Central memory CD8-positive, alpha-beta T cell (primary cell): ENCODE data around the gene RAB40A.
"Not testable (repeated sequence)": the region's sequence is repeated elsewhere in the genome, so short reads cannot be mapped to it uniquely, and the experiment has no call there.

Experiments
- ATAC-seq: fragments of 150-1000 bp; cut with Tn5 transposase; replicated peaks from 2 replicates; pipeline ENCODE4 v1.10.0; 2022; ENCODE audit warnings: mild to moderate bottlenecking, moderate FRiP score, moderate number of reproducible peaks; ENCODE audit not compliant: poor library complexity, severe bottlenecking; ENCODE audit errors: extremely low read depth
- DNase-seq, 2 donors: peaks; one replicate each; pipeline ENCODE4 v3.0.0; 2021; ENCODE audit warnings: low spot score in 2 of 2
- H3K27ac Mint-ChIP-seq: one replicate; pipeline ENCODE4 v1.8.0; 2022; ENCODE audit warnings: low read depth, mild to moderate bottlenecking, moderate library complexity, mixed read lengths
- H3K27me3 Mint-ChIP-seq: one replicate; pipeline ENCODE4 v1.8.0; 2022; ENCODE audit warnings: mixed read lengths
- H3K36me3 Mint-ChIP-seq: one replicate; pipeline ENCODE4 v1.8.0; 2022; ENCODE audit warnings: mild to moderate bottlenecking, moderate library complexity, mixed read lengths; ENCODE audit not compliant: insufficient read depth
- H3K4me1 Mint-ChIP-seq: one replicate; pipeline ENCODE4 v1.8.0; 2022; ENCODE audit warnings: mixed read lengths
- H3K4me3 Mint-ChIP-seq: one replicate; pipeline ENCODE4 v1.8.0; 2022; ENCODE audit warnings: mild to moderate bottlenecking, moderate library complexity, mixed read lengths
- H3K9me3 Mint-ChIP-seq: one replicate; pipeline ENCODE4 v1.8.0; 2022; ENCODE audit warnings: mixed read lengths

RAB40A gene

GRCh38 chrX:103480526-103480925 lies 38.8 kb downstream of the RAB40A start:
- H3K27ac Mint-ChIP-seq = no peak overlapping the region
- DNase-seq (no peak), ATAC-seq (no peak)
- no peaks in the 10 kb centered on the region for H3K36me3 Mint-ChIP-seq
- H3K4me3 Mint-ChIP-seq = no peak overlapping the region
- H3K27me3 Mint-ChIP-seq = no peaks in the 10 kb centered on the region
- no peaks in the 10 kb centered on the region for H3K9me3 Mint-ChIP-seq
- H3K4me1 Mint-ChIP-seq = no peaks in the 10 kb centered on the region

GRCh38 chrX:103477496-103477895 lies 41.8 kb downstream of the RAB40A start:
- no peaks in the 10 kb centered on the region for H3K4me1 Mint-ChIP-seq
- H3K9me3 Mint-ChIP-seq = no peaks in the 10 kb centered on the region
- no peak for DNase-seq
- H3K27me3 Mint-ChIP-seq = no peaks in the 10 kb centered on the region
- no peaks in the 10 kb centered on the region for H3K36me3 Mint-ChIP-seq
- ATAC-seq = no peak
- H3K27ac Mint-ChIP-seq = no peak overlapping the region
- H3K4me3 Mint-ChIP-seq = no peak overlapping the region

DNA sequence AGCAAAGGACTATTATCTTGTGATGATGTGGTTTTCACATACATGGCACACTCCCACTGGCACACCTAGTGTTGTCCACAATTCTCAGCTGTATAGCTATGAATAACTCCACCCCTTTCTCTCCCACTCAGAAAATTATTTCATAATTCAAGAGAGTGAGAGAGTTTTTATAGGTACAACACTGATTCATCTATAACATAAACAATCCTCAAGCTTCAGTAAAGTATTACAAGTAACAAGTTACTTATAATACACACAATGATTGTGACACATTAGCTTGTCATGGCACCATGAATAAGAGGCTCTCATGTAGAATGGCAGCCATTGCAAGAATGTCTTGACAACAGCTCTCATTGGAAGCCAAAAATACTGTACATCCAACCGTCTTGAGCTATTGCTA lies 43.9 kb downstream of the RAB40A start:
- Mint-ChIP-seq H3K4me3 (no peak overlapping the region), H3K27ac (no peak overlapping the region), H3K9me3 (no peaks in the 10 kb centered on the region), H3K4me1 (no peaks in the 10 kb centered on the region), H3K27me3 (no peaks in the 10 kb centered on the region), H3K36me3 (no peaks in the 10 kb centered on the region)
- no peak for ATAC-seq
- no peak for DNase-seq

GRCh38 chrX:103469977-103470376 lies 49.3 kb downstream of the RAB40A start:
- H3K36me3 Mint-ChIP-seq, DNase-seq, H3K27ac Mint-ChIP-seq, H3K9me3 Mint-ChIP-seq, ATAC-seq, H3K4me3 Mint-ChIP-seq, H3K27me3 Mint-ChIP-seq, H3K4me1 Mint-ChIP-seq: not testable (repeated sequence)

DNA sequence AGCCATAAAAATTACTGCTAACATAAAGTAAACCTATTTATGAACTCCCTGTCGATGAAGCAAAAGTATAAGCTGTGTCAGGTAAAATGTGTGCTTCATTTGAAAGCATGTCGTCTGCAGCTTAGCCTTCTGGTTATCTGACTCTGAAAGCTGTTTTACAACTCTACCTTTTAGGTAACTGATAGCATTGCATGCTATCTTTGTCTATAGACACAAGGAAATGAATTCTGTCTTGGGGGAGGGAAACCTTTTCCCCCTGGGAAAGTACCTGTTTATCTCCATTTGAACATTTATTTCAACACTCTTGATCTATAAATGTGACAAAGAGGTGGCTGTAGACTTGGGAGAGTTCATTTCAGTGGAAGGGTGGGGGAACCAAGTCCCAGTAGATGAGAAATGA lies 51.4 kb downstream of the RAB40A start:
- no peaks in the 10 kb centered on the region for H3K9me3 Mint-ChIP-seq
- DNase-seq (no peak), ATAC-seq (no peak)
- H3K27me3 Mint-ChIP-seq = peaks cover 17% of the 10 kb centered on the region
- H3K4me3 Mint-ChIP-seq = no peak overlapping the region
- H3K27ac Mint-ChIP-seq = no peak overlapping the region
- H3K36me3 Mint-ChIP-seq = peaks cover 2% of the 10 kb centered on the region
- peaks cover 5% of the 10 kb centered on the region for H3K4me1 Mint-ChIP-seq

- no peak overlapping the region for H3K4me3 Mint-ChIP-seq
- H3K27ac Mint-ChIP-seq = no peak overlapping the region
- peaks cover 5% of the 10 kb centered on the region for H3K4me1 Mint-ChIP-seq
- peaks cover 21% of the 10 kb centered on the region for H3K27me3 Mint-ChIP-seq
- H3K36me3 Mint-ChIP-seq = peaks cover 2% of the 10 kb centered on the region
- ATAC-seq (no peak), DNase-seq (no peak)
- no peaks in the 10 kb centered on the region for H3K9me3 Mint-ChIP-seq
Measured at GRCh38 chrX:103467156-103467555, 52.1 kb downstream of the RAB40A start.

DNA sequence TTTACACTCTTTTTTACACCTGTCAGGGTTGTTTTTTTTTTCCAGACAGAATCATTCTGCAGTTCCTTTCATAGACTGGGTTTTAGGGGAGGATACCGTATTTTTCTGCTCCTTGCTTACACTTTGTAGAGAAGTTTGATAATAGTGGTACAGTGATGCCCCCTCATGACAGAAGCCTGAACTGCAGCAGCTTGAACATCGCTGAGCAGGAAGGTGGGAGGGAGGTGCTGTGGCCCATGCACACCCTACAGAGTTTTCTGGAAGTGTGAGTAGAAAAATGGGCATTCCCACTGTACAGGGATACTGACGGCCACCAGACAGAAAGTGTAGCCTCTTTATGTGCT lies 54.5 kb downstream of the RAB40A start:
- DNase-seq (peak; percentile 58), ATAC-seq (peak; percentile 88)
- Mint-ChIP-seq H3K9me3 (no peaks in the 10 kb centered on the region), H3K27me3 (peaks cover 21% of the 10 kb centered on the region), H3K4me1 (peaks cover 5% of the 10 kb centered on the region), H3K36me3 (peaks cover 2% of the 10 kb centered on the region), H3K4me3 (peak overlapping the region; percentile 92), H3K27ac (peak overlapping the region; percentile 30)

DNA sequence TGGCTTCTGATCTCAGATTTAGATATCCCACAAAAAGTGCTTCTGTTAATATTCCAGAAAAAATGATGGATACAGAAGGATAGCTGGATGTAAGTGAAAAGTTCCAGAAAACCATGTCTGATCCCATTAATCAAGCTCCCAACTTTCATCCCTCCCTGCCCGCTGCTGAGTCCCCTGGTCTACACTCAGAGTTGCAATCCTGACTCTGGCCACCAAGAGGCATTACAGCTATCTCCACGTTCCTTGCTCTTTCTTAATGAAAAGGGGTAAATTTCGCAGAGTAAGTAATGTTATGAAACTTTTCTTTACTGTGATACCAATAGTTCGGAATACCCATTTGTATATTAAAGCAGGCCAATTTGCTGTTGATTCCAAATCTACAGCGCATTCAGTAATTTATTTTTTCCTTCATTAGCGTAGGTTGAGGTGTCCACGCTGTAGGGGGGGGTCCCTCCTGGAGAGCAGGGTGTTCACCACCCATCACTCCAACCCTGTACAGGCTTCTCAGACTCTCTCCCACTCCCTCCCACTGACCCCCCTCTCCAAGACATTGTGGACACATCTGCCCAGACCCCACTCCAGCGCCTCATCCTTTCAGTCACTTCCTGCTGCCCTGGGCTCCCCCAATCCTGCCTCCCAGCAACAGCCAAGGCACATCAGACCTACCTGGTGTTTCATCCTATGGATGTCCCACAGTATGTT lies 55.1 kb downstream of the RAB40A start:
- Mint-ChIP-seq H3K9me3 (no peaks in the 10 kb centered on the region), H3K4me1 (peaks cover 5% of the 10 kb centered on the region), H3K27me3 (peaks cover 21% of the 10 kb centered on the region), H3K4me3 (peak overlapping the region; percentile 92), H3K27ac (peak overlapping the region; percentile 30), H3K36me3 (peaks cover 2% of the 10 kb centered on the region)
- ATAC-seq (peak; percentile 75), DNase-seq (no peak)

- Mint-ChIP-seq H3K27ac (no peak overlapping the region), H3K27me3 (peaks cover 12% of the 10 kb centered on the region), H3K9me3 (no peaks in the 10 kb centered on the region), H3K4me3 (no peak overlapping the region), H3K4me1 (peaks cover 5% of the 10 kb centered on the region), H3K36me3 (peaks cover 2% of the 10 kb centered on the region)
- ATAC-seq = no peak
- DNase-seq = no peak
Measured at GRCh38 chrX:103461156-103461555, 58.1 kb downstream of the RAB40A start.

DNA sequence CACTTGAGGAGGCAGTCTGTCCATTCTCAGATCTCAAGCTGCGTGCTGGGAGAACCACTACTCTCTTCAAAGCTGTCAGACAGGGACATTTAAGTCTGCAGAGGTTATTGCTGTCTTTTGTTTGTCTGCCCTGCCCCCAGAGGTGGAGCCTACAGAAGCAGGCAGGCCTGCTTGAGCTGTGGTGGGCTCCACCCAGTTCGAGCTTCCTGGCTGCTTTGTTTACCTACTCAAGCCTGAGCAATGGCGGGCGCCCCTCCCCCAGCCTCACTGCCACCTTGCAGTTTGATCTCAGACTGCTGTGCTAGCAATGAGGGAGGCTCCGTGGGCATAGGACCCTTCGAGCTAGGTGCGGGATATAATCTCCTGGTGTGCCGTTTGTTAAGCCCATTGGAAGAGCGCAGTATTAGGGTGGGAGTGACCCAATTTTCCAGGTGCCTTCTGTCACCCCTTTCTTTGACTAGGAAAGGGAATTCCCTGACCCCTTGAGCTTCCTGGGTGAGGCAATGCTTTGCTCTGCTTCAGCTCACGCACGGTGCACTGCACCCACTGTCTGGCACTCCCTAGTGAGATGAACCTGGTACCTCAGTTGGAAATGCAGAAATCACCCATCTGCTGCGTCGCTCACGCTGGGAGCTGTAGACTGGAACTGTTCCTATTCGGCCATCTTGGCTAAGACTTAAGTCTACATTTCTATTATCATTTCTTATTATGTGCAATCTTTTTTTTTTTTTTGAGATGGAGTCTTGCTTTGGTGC lies 59.1 kb downstream of the RAB40A start:
- not testable (repeated sequence) for H3K27ac Mint-ChIP-seq, H3K4me1 Mint-ChIP-seq, H3K9me3 Mint-ChIP-seq, ATAC-seq, H3K36me3 Mint-ChIP-seq, H3K4me3 Mint-ChIP-seq
- DNase-seq = peak in 1 of 2 donors; percentile 18
- peaks cover 12% of the 10 kb centered on the region for H3K27me3 Mint-ChIP-seq

DNA sequence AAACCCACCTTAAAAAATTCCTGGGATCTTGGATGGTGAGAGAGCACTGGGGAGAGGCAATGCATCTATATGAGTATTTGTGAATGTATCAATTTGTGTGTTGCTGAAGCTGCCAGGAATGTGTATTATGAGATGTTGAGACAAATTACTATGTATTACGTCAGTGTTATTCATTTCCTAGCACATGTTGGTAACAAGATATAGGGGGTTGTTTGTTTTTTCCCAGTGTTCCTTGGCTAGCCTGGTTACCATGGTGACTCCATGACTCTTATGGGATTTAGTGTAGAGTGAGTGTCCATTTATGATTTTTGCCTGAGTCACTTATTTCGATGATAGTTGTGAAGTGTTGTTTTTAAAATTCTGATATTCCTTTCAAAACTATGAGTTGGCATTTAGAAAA lies 65.6 kb downstream of the RAB40A start:
- H3K27me3 Mint-ChIP-seq = no peaks in the 10 kb centered on the region
- H3K4me1 Mint-ChIP-seq = no peaks in the 10 kb centered on the region
- ATAC-seq (no peak), DNase-seq (no peak)
- no peaks in the 10 kb centered on the region for H3K36me3 Mint-ChIP-seq
- H3K9me3 Mint-ChIP-seq = no peaks in the 10 kb centered on the region
- no peak overlapping the region for H3K27ac Mint-ChIP-seq
- H3K4me3 Mint-ChIP-seq = no peak overlapping the region
